Measurements from ENCODE around the gene PHAF1. TPM values are rescaled to one million over a fixed set of nuclear protein-coding genes. Genes with fewer than 3 reads are reported as not detected.

The PHAF1 gene
- total RNA-seq, 2 experiments from 2014 or later, result 14.2 to 15.2 TPM

- CTCF ChIA-PET, result interaction anchor here (1.0 to 4.0 kb wide), 13 partner anchors 8 to 362 kb away, joined by 3 to 25 read pairs (median 4); partner anchors contain the start of genes CES3, FHOD1, MATCAP1 and NAE1
- peak within 1 kb of the TSS; percentile 98 for H3K4me3 Mint-ChIP-seq
- no peaks in the 10 kb centered on the region for H3K9me3 Mint-ChIP-seq (ENCODE audit: low read depth)
- peak within 1 kb of the TSS; percentile 89 for H3K27ac Mint-ChIP-seq
- ATAC-seq, result peak; percentile 92
- peak; percentile 93 for DNase-seq
- no peaks in the 10 kb centered on the region for H3K27me3 Mint-ChIP-seq
- peaks cover 52% of the 10 kb centered on the region for H3K4me1 Mint-ChIP-seq
- H3K36me3 Mint-ChIP-seq, result peaks cover 34% of the 10 kb centered on the region
These were observed 82.4 kb downstream of the PHAF1 start, which contains the start of gene E2F4 for GRCh38 chr16:67191995-67192681. Gene E2F4, plus strand, starts transcription at chr16:67192155. Its CDS starts 73 bp downstream, at chr16:67192228.

GRCh38 chr16:67192781-67193361, 83.1 kb downstream of the PHAF1 start:
- CTCF ChIA-PET, result interaction anchor here (1.0 to 4.0 kb wide), 14 partner anchors 8 to 362 kb away, joined by 3 to 25 read pairs (median 4); partner anchors contain the start of genes CES3, FBXL8, FHOD1 and MATCAP1
- peaks cover 38% of the 10 kb centered on the region for H3K36me3 Mint-ChIP-seq
- H3K9me3 Mint-ChIP-seq (ENCODE audit: low read depth), result no peaks in the 10 kb centered on the region
- peak overlapping the region; percentile 89 for H3K27ac Mint-ChIP-seq
- peak overlapping the region; percentile 98 for H3K4me3 Mint-ChIP-seq
- H3K4me1 Mint-ChIP-seq, result peaks cover 52% of the 10 kb centered on the region
- no peaks in the 10 kb centered on the region for H3K27me3 Mint-ChIP-seq
- ATAC-seq (peak; percentile 41), DNase-seq (peak; percentile 70)

DNA sequence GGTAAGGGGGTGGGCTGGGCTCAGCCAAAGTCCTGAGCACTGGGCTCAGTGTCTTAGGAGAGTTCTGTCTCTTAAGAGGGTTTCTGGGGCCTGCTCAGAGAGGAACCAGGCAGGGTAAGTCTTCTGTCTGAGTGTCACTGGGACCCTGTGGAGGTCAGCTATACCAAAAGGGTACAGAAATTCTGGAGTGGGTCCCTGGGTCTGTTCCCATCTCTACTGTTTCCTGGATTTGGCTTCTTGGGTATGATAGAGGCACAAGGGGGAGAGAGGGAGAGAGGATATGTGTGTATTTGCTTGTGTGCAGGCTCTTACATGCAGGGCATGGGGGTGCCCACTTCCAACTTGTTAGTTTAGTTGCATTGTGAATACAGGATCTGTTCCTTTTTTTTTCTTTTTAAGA, 83.8 kb downstream of the PHAF1 start:
- H3K27me3 Mint-ChIP-seq, result no peaks in the 10 kb centered on the region
- H3K36me3 Mint-ChIP-seq, result peaks cover 41% of the 10 kb centered on the region
- H3K27ac Mint-ChIP-seq, result peak overlapping the region; percentile 89
- DNase-seq (no peak), ATAC-seq (no peak)
- no peaks in the 10 kb centered on the region for H3K9me3 Mint-ChIP-seq (ENCODE audit: low read depth)
- CTCF ChIA-PET, result interaction anchor here (1.0 to 4.0 kb wide), 13 partner anchors 9 to 363 kb away, joined by 3 to 25 read pairs (median 4); partner anchors contain the start of genes CES3, FBXL8, FHOD1 and MATCAP1
- peaks cover 52% of the 10 kb centered on the region for H3K4me1 Mint-ChIP-seq
- H3K4me3 Mint-ChIP-seq, result peak overlapping the region; percentile 98

- CTCF ChIA-PET, result interaction anchor here (1.0 to 4.0 kb wide), 5 partner anchors 9 to 52 kb away, joined by 3 to 25 read pairs (median 3); partner anchors contain the start of gene FHOD1
- H3K27me3 Mint-ChIP-seq, result no peaks in the 10 kb centered on the region
- DNase-seq (no peak), ATAC-seq (no peak)
- peaks cover 41% of the 10 kb centered on the region for H3K36me3 Mint-ChIP-seq
- H3K27ac Mint-ChIP-seq, result peak overlapping the region; percentile 89
- no peaks in the 10 kb centered on the region for H3K9me3 Mint-ChIP-seq (ENCODE audit: low read depth)
- peaks cover 52% of the 10 kb centered on the region for H3K4me1 Mint-ChIP-seq
- peak overlapping the region; percentile 98 for H3K4me3 Mint-ChIP-seq
These were observed 84.5 kb downstream of the PHAF1 start for GRCh38 chr16:67194260-67194659.

GRCh38 chr16:67195676-67196075, 85.9 kb downstream of the PHAF1 start:
- DNase-seq (no peak), ATAC-seq (no peak)
- Mint-ChIP-seq H3K27ac (peak overlapping the region; percentile 47), H3K4me1 (peaks cover 52% of the 10 kb centered on the region), H3K36me3 (peaks cover 46% of the 10 kb centered on the region), H3K4me3 (no peak overlapping the region), H3K27me3 (no peaks in the 10 kb centered on the region), H3K9me3 (ENCODE audit: low read depth) (no peaks in the 10 kb centered on the region)
- CTCF ChIA-PET, result interaction anchor here (1.0 to 4.0 kb wide), 2 partner anchors 29 to 50 kb away, joined by 3 to 25 read pairs; partner anchors contain the start of gene FHOD1

DNA sequence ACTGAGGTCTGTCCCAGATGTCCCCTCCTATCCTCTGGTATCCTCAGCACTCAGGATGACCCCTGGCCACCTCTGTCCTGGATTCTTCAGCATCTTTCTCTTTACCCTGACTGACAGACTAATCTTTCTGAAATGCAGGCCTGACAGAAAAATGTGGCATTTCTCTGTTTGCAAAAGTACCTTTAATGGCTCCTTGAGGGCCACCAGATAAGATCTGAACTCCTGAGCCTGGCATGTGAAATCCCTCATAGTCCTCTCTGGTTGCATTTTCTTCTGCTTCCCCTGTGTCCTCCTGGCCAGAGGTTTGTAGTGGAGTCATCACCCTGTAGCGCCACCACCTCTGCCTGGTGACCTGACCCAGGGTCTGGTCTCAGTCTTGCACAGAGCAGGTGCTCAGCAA, 87.1 kb downstream of the PHAF1 start:
- no peak for DNase-seq
- H3K4me3 Mint-ChIP-seq, result no peak overlapping the region
- ATAC-seq, result no peak
- peaks cover 45% of the 10 kb centered on the region for H3K4me1 Mint-ChIP-seq
- H3K27me3 Mint-ChIP-seq, result no peaks in the 10 kb centered on the region
- CTCF ChIA-PET, result interaction anchor here (0.7 to 3.2 kb wide), 3 partner anchors 11 to 49 kb away, joined by 3 to 19 read pairs (median 9); partner anchors contain the start of gene FHOD1
- H3K36me3 Mint-ChIP-seq, result peaks cover 48% of the 10 kb centered on the region
- no peak overlapping the region for H3K27ac Mint-ChIP-seq
- no peaks in the 10 kb centered on the region for H3K9me3 Mint-ChIP-seq (ENCODE audit: low read depth)

- peaks cover 46% of the 10 kb centered on the region for H3K36me3 Mint-ChIP-seq
- no peaks in the 10 kb centered on the region for H3K27me3 Mint-ChIP-seq
- peaks cover 41% of the 10 kb centered on the region for H3K4me1 Mint-ChIP-seq
- CTCF ChIA-PET, result interaction anchor here (0.7 to 3.2 kb wide), 7 partner anchors 11 to 244 kb away, joined by 3 to 19 read pairs (median 5); partner anchors contain the start of gene FHOD1
- ATAC-seq (no peak), DNase-seq (no peak)
- no peaks in the 10 kb centered on the region for H3K9me3 Mint-ChIP-seq (ENCODE audit: low read depth)
- H3K4me3 Mint-ChIP-seq, result no peak overlapping the region
- H3K27ac Mint-ChIP-seq, result no peak overlapping the region
These were observed 88.0 kb downstream of the PHAF1 start for GRCh38 chr16:67197704-67198103.

Other genes with a start within 250 kb of the PHAF1 start
- gene PDP2, start 229.4 kb upstream of the PHAF1 start, total RNA-seq, result 10 to 100 TPM; 29.2 to 33.3 TPM
- not detected for gene CDH16, start 191.1 kb upstream of the PHAF1 start, total RNA-seq
- 1 to 10 TPM in 1 of 2 experiments, under 1 TPM in 1; 0.55 to 2.5 TPM for gene RRAD, start 184.4 kb upstream of the PHAF1 start, total RNA-seq
- gene CIAO2B, start 175.5 kb upstream of the PHAF1 start, total RNA-seq, result 100 to 1,000 TPM; 124 to 131 TPM
- gene CES2, start 174.4 kb upstream of the PHAF1 start, total RNA-seq, result 10 to 100 TPM; 34.1 to 35.5 TPM
- gene CES3, start 148.7 kb upstream of the PHAF1 start, total RNA-seq, result 1 to 10 TPM; 2.3 to 4.5 TPM
- 10 to 100 TPM in 1 of 2 experiments, 1 to 10 TPM in 1; 8.1 to 11.7 TPM for gene CES4A, start 121.4 kb upstream of the PHAF1 start, total RNA-seq
- 100 to 1,000 TPM; 180 to 196 TPM for gene CBFB, start 80.8 kb upstream of the PHAF1 start, total RNA-seq
- 1 to 10 TPM; 5.6 to 7.9 TPM for gene B3GNT9, start 41.1 kb downstream of the PHAF1 start, total RNA-seq
- 10 to 100 TPM; 36.4 to 52.6 TPM for gene TRADD, start 50.0 kb downstream of the PHAF1 start, total RNA-seq
- gene FBXL8, start 50.0 kb downstream of the PHAF1 start, total RNA-seq, result 10 to 100 TPM; 15.7 to 24.5 TPM
- 10 to 100 TPM; 15.0 to 43.7 TPM for gene HSF4, start 54.8 kb downstream of the PHAF1 start, total RNA-seq
- 10 to 100 TPM in 1 of 2 experiments, 1 to 10 TPM in 1; 3.3 to 10.3 TPM for gene NOL3, start 60.6 kb downstream of the PHAF1 start, total RNA-seq
- gene MATCAP1, start 74.0 kb downstream of the PHAF1 start, total RNA-seq, result 10 to 100 TPM; 38.6 to 56.0 TPM
- gene EXOC3L1, start 80.2 kb downstream of the PHAF1 start, total RNA-seq, result not detected
- 100 to 1,000 TPM; 147 to 148 TPM for gene E2F4, start 82.2 kb downstream of the PHAF1 start, total RNA-seq
- 1 to 10 TPM; 6.2 to 9.8 TPM for gene ELMO3, start 89.2 kb downstream of the PHAF1 start, total RNA-seq
- 10 to 100 TPM; 32.3 to 39.7 TPM for gene TMEM208, start 117.2 kb downstream of the PHAF1 start, total RNA-seq
- 100 to 1,000 TPM; 101 to 111 TPM for gene FHOD1, start 137.5 kb downstream of the PHAF1 start, total RNA-seq
- 1 to 10 TPM; 5.4 to 6.2 TPM for gene SLC9A5, start 139.0 kb downstream of the PHAF1 start, total RNA-seq
- 10 to 100 TPM in 1 of 2 experiments, 1 to 10 TPM in 1; 7.7 to 12.8 TPM for gene PLEKHG4, start 169.6 kb downstream of the PHAF1 start, total RNA-seq
- 1 to 10 TPM; 1.1 to 3.3 TPM for gene KCTD19, start 216.8 kb downstream of the PHAF1 start, total RNA-seq
- 1 to 10 TPM in 1 of 2 experiments, under 1 TPM in 1; 0.45 to 1.0 TPM for gene LRRC36, start 216.9 kb downstream of the PHAF1 start, total RNA-seq